Islet precursor cell (in vitro differentiated cells): ENCODE measurements around the gene RANGRF.
A peak's percentile ranks its signal among the peaks of the same experiment; 100 is the strongest.

Experiments used
- DNase-seq: peaks from one replicate; pipeline ENCODE4 v3.0.0-alpha.2; 2018

RANGRF gene

DNA sequence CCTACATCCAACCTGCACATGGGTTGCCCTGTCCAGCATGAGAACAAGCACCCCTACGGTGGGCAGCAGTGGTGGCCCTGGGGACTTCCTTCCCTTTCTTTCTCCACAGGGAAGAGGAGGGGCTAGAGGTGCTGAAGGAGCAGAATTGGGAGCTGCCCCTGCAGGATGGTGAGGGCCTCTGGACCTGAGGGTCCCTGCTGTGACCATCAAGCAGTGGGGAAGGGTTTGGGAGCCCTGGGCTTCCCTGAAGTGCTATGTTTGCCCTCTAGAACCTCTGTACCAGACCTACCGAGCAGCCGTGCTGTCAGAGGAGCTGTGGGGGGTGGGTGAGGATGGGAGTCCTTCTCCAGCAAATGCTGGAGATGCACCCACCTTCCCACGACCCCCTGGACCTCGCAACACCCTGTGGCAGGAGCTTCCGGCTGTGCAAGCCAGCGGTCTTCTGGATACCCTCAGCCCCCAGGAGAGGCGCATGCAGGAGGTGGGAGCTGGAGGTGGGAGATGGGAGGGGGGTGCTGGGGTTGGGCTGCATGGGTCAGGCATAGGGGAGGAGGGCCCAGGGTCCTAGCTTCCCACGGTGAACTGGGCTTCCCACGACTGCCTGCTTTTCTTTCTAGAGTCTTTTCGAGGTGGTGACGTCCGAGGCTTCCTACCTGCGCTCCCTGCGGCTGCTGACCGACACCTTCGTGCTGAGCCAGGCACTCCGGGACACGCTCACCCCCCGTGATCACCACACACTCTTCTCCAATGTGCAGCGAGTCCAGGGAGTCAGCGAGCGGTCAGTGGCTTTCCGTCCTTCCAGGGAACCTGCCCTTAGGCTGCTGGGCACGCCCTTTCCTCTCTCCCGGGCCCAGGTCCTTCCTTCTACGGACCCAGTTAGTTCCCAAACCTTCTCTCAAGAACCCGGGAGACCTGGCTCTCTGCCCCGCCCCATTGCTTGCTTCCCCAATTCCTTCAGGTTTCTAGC lies 26.6 kb downstream of the RANGRF start:
- no peak for DNase-seq

DNA sequence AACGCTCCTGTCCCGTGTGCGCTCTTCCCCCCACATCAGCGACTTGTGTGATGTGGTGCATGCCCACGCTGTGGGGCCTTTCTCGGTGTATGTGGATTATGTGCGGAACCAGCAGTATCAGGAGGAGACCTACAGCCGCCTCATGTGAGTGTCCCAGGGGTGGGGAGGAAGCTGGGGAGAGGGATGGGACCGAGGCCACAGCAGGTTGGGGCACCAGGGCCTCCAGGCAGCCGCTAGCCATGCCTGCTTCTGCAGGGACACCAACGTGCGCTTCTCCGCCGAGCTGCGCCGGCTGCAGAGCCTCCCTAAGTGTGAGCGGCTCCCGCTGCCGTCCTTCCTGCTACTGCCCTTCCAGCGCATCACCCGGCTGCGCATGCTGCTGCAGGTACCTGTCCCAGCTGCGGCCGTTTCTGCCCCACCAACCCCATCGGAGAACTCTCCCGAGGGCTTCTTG lies 27.3 kb downstream of the RANGRF start:
- no peak for DNase-seq

DNA sequence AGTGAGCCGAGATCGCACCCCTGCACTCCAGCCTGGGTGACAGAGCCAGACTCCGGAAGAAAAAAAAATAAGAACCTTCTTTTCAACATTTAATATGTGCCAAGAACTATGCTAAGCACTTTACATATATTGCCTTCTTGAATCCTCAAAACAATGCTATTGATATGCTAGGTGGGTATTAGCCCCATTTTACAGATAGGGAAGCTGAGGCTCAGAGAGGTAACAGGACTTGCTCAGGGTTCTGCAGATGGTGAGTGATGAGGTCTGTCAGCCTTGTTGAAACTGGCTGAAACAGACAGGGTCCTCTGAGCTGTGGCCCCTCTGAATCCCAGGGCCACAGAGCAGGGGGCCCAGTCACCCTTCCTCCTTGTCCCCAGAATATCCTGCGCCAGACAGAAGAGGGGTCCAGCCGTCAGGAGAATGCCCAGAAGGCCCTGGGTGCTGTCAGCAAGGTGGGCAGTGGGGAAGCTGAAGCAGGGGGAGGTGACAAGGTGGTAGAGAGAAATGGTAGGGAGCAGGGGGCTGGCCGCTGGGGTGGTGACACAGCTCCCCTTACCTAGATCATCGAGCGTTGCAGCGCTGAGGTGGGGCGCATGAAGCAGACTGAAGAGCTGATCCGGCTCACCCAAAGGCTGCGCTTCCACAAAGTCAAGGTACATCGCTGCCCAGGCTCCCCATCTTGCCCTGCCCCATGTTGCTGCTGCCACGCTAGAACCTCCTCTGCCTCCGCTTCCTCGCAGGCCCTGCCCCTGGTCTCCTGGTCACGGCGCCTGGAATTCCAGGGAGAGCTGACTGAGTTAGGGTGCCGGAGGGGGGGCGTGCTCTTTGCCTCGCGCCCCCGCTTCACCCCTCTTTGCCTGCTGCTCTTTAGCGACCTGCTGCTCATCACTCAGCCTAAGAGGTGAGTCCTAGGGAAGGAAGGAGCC lies 29.8 kb downstream of the RANGRF start:
- DNase-seq = no peak

DNA sequence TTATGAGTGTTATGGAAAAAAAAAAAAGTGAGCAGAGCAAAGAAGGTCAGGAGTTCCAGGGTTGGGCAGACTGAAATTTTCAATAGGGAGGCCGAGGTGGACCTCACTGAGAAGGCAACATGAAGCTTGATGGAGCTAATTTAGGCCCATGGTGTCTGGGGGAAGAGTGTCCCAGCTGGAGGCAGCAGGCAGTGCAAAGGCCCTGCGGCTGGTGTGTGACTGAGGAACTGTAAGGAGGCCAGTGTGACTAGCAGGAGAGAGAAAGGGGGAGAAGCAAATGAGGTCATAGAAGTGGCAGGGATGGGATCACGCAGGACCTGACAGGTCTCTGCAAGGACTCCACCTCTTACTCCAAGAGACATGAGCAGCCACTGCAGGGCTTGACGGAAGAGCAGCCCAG lies 31.8 kb downstream of the RANGRF start:
- DNase-seq = no peak

- DNase-seq = no peak
Observed at GRCh38 chr17:8320990-8321389, 32.5 kb downstream of the RANGRF start.

DNA sequence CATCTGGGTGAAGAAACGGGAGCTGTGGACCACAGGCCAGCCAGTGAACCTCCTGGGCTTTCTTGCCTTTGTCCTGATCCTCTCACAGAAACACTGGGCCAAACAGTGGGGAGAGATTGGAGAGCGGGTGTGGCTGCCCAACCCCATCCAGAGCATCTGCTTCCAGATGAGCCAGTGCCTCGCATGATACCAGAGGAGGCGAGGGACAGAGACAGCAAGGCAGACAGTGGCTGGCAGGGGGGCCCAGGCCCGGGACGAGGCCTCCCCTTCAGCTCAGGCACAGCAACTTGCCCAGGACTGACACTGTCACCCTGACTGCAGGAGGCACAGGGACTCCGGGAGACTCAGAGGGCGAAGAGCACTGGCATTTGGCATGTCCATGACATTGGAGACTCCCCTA lies 33.6 kb downstream of the RANGRF start:
- no peak for DNase-seq

GRCh38 chr17:8324132-8324531 lies 35.7 kb downstream of the RANGRF start:
- DNase-seq = no peak

GRCh38 chr17:8324923-8325322 lies 36.5 kb downstream of the RANGRF start:
- no peak for DNase-seq

DNA sequence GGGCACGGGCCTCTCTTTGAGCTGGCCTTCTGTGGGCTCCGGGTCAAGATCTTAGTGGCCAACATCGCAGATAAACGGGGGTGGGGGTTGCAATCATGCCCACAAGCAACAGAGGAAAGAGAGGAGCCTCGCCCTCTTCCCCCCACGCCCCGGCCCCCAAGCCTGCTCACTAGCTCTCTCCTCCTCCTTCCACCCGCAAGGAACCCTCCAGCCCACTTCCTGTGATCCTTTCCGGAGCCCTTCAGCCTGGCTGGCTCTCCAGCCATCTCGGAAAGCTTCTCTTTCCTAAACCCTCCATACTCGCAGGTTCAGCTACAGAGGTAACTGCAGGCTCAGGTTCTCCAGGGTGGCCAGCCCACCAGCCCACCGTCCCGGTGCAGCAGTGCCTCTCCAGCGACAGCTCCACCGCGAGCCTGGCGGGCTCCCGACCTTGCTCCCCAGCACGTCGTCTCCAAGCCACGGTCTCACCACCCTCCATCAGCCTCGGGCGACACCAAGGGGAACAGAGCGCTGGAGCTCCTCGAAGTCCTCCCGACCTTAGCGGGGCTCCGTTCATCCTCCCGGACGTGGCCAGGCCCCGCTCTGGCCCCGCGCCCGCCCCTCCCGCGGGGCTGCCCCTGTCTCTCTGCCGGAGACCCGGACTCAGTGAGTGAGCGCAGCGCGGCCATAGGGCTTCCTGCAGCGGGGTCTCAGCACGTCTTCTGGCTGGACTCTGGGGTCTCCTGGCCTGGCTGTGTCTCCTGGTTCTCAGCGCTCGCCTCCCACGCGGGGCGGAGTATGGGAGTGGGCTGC lies 38.2 kb downstream of the RANGRF start:
- DNase-seq = peak; percentile 83

GRCh38 chr17:8327303-8327649 lies 38.8 kb downstream of the RANGRF start:
- no peak for DNase-seq

DNA sequence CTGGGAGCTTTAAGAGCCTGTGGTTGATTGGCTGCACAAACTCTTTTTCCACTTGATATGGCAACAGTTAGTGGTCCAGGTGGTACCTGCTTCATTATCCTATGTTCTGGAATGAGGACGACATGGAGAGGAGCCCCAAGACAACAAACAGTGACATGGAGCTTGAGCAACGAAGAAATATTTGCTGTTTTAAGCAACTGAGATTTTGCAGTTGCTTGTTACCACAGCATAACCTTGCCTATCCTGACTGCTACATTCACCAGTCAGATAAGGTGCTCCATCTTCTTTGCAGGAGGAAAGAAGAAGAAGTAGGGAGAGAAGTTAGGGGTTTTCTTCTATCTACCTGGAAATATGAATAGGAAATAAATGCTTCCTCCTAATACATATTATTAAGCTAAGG lies 43.7 kb downstream of the RANGRF start:
- no peak for DNase-seq

GRCh38 chr17:8332688-8333087 lies 44.2 kb downstream of the RANGRF start:
- DNase-seq = peak; percentile 94

DNA sequence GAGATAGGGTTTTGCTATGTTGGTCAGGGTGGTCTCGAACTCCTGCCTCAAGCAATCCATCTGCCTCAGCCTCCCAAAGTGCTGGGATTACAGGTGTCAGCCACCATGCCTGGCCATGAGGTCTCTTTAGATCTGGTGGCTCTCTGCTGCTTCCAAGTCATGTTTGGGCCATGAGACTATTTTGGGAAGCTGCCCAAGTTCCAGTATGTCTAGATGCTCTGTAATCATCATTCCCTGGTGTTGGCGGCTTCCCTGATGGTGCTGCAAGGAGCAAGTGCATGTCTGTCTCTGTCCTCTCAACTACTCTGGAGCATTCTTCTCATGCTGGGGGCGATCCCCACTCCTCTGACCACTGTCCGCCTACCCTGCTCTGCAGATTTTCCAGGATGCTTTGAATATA lies 44.8 kb downstream of the RANGRF start:
- DNase-seq = no peak

DNA sequence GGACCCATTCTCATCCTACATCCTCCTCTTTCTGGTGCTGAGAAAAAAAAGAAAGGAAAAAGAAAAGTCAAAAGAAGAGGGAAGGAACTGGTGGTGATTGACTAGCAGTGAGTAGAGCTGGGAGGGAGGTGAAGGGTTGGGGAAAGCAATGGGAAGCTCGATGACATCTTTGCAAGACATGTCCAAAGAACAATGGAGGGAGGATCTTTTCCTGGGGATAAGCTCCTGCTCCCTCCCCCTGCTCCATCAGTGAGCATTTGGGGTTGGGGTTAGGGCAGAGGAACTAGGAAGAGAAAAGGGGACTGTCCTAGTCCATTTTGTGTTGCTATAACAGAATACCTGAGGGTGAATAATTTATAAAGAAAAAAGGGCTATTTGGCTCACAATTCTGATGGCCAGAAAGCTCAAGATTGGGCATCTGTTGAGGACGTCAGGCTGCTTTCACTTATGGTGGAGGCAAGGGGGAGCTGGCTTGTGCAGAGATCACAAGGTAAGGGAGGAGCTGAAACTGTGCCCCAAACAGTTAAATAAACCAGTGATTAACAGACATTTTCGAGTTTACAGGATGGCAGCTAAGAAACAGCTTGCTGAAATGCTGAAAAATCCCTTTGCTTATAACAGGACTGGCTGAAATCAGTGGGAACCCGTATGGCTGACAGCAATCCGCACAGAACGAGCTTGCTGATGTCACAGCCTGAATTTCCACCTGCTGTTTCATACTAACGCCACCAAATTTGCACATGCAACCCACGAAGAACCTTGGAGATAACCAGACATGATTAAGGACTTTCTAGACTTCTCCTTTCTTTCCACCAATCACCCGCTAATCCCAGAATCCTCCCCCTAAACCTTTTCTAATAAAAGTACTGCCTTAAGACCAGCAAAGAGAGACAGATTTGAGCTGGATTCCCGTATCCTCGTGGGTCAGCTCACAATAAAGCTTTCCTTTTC lies 49.6 kb downstream of the RANGRF start:
- DNase-seq = no peak

DNA sequence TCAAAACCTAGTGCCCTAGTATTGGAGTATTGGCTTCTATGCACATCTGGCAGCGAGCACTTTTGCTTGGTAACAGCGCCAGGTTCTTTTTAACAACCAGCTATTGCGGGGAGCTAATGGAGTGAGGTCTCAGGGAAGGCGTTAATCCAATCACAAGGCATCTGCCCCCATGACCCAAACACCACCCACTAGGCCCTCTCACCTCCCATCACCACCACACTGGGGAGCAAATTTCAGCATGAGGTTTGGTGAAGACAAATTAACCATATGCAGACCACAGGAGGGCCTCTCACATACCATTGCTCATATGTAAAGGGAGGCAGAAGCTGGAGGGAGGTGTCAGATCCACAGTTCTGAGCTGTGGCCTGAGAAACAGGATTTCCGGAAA lies 50.3 kb downstream of the RANGRF start:
- DNase-seq = no peak

DNA sequence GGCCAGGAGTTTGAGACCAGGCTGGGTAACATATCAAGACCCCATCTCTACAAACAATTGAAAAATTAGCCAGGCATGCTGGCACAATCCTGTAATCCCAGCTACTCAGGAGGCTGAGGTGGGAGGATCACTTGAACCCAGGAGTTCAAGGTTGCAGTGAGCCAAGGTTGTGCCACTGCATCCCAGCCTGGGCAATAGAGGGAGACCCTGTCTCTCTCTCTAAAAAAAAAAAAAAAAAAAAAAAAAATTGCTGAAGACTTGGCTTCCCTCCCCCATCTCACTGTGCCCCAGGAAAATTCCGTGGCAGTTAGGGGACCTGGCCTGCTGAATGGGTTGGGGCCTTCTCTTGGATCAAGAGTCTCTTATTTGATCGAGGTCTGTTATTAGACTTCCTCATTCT lies 51.1 kb downstream of the RANGRF start, which contains the start of gene ODF4:
Gene ODF4 (plus strand): TSS at position 301 of the 400 bp plus-strand sequence. CDS start 212 bp downstream, outside the sequence.
- no peak for DNase-seq
